Epithelial cell of prostate (primary cell): ENCODE measurements around the gene SMAP2.

ENCODE experiments used
- DNase-seq: peaks from one replicate; pipeline ENCODE4 v3.0.0-alpha.2; 2011; ENCODE audit warnings: low read depth, low spot score
- H3K27ac ChIP-seq: fragments of 450-650 bp; 2 replicates; pipeline ENCODE4 v1.5.1; 2017; ENCODE audit warnings: mild to moderate bottlenecking

SMAP2 gene

DNA sequence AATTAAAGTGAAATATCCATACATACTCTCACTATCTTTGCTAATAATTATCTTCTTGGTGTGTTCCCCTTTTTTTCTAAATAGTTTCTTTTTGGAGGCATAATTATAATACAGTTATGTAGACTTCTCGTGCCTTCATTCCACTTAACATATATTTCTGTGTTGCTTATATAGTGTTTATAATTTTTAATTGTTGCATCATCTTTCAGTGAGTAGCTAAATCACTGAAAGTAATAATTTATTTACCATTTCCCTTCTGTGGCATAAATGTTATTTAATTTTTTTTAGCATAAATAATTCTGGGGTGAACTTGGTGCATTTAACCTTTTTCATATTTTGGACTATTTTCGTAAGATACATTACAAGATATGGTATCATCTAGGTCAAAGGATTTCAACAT is 38.3 kb downstream of the SMAP2 start:
- H3K27ac ChIP-seq: no peak overlapping the region
- no peak for DNase-seq

DNA sequence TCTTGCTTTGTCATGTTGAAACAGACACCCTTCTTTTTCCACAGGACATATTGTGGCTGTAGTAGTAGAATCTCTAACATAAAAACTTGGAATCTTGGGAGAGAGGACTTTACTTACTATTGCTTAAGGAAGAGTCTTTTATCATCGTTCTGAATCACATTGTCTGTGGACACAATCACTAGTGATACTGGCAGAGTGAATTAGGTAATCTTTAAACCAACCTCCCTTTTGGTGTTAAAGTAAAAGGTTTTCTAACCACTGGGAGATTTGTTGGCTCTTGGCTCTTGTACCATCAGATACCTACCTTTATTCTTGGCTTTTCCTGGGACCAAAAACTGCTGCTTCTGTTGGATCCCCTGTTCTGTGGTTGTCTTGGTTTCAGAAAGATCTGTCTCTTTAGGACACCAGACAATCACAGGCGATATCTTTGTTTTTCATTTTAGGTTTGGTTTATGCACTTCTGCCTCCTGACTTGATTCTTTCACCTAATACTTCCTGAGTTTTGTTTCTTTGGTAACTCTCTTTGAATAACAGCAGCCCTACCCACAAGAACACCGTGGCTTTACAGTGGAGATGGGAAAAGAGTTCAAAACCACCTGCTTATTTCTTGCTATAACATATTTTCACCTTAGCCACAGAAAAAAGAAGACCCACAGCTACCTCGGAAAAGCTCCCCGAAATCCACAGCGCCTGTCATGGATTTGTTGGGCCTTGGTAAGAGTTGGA is 40.2 kb downstream of the SMAP2 start:
- no peak for DNase-seq
- H3K27ac ChIP-seq: no peak overlapping the region

DNA sequence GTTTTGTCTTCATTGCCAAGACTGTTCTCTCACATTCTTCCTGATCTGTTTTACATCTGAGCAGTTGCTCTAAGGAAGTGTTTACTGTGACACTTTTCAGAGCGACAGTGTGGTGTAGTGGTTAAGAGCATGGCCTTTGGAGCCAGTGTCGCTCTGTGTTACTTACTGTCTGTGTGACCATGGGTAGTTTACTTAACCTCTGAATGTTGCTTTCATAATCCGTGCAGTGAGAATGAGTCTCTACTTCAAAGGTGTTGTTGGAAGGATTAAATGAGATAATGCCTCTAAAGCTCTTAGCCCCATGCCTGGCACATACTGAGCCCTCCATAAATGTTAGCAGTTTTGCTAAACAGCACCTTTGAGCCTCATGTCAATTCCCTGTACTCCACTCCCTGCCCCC is 40.8 kb downstream of the SMAP2 start:
- DNase-seq: no peak
- no peak overlapping the region for H3K27ac ChIP-seq

DNA sequence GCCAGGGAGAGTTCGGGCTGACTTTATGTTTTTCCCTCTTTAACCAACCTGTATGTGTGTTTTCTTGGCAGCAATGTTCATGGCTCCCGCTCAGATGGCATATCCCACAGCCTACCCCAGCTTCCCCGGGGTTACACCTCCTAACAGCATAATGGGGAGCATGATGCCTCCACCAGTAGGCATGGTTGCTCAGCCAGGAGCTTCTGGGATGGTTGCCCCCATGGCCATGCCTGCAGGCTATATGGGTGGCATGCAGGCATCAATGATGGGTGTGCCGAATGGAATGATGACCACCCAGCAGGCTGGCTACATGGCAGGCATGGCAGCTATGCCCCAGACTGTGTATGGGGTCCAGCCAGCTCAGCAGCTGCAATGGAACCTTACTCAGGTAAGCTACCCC is 43.2 kb downstream of the SMAP2 start:
- no peak overlapping the region for H3K27ac ChIP-seq
- no peak for DNase-seq

DNA sequence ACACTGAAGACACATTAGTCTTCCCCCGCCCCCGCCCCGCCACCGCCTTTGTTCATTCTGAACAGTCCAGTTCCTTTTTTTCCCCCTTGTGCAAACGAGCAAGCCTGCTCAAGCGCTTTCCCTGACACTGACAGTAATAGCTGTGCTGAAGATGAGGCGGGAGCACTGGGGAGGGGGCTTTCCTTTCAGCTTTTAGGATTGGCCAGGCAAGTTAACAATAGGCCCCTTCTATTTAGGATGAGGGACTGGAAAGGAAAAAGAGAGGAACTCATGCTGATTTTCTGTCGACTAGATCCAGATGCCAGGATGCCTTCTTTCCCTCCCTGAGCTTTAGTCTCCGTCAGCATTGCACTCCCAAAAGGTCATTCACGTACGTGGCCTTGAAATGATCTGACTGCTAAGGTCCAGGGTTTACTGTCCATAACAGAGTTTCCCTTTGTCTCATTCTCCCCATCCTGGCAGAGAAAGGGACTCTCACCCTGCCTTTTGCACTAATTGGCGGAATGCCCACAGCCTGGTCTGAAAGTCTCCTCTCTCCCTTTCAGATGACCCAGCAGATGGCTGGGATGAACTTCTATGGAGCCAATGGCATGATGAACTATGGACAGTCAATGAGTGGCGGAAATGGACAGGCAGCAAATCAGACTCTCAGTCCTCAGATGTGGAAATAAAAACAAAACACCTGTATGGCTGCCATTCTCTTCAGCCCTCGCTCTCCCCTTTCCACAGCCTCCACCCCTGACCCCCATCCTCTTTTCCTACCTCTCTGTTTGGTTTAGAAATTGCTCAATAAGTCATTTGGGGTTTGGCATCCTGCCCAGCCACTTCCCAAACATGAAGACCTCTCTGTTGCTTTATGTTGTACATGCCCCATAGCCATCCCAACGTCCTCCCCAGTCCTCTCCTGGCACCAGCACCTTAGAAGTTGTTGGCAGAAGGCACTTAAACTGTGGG is 48.2 kb downstream of the SMAP2 start:
- no peak overlapping the region for H3K27ac ChIP-seq
- DNase-seq: no peak

DNA sequence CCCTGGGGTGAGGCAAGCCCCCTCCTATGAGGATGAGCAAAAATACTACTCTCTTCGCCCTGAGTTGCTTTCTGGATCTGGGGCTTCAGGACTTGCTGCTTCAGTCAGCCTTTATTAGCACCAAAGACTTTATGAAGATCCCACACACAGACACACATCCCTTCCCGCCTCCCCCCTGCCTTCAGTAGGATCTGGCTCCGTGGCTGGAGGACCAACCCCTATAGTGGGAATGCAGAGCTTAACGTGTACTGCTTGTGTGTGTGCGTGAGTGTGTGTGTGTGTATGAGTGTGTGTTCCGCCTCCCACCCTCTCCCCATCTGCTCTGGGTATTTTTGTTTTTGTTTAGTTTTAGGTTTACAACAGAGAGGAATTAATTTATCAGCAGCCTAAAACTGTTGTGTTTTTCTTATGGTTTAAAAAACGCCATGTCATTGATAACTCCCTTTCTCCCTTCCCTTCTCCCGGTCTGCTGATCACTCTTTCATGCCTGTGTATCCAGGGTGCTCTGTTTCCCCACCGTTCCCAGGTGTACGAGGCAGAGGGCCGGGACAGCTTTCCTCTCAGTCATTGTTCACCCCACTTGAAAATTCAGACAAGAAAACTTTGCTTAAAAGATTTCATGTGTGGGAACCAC is 49.2 kb downstream of the SMAP2 start:
- DNase-seq: no peak
- H3K27ac ChIP-seq: no peak overlapping the region

DNA sequence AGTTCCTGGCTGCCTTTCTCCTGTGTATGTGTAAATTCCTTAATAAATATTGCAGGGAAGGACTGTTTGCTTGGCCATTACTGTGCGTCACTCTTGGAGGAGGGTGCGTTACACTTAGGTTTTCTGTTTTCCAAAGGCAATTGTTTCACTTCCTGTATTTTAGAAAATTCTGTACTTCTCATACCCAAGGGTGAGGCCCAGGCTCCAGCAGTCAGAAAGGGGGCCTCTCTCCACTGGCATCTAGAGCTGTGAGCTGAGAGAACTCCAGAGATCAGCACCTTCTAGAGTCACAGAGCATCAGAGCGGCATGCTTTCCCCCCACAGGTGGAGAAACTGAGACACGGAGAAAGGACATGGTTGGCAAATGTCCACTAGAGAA is 49.7 kb downstream of the SMAP2 start:
- no peak overlapping the region for H3K27ac ChIP-seq
- DNase-seq: no peak

DNA sequence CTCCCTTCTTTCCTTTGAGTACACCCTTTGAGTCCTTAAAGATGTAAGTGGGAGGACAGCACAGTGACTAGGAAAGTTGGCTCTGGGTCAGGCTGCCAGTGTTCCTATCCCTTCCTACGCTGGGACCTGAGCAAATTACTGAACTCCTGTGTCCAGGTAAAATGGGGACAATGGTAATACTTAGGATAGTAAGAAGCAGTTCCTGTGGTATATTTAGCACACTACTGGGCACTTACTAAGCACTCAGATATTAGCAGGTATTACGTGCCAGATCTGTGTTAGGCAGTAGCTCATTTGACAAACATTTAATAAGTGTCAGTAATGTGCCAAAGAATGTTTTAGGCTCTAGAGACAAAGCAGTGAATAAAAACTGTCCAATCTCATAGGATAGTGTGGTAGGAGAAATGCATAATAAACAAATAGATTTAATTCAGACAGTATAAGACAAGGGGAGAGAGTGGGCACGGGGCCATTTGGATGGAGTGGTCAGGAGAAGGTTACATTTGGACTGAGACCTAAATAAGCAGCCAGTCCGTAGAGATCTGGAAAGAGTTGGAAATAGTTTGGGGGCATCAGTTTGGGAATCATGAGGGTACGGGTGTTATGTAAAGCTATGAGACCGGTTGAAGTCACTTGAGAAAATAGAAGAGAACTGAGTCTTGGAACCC is 50.6 kb downstream of the SMAP2 start:
- DNase-seq: no peak
- H3K27ac ChIP-seq: no peak overlapping the region

DNA sequence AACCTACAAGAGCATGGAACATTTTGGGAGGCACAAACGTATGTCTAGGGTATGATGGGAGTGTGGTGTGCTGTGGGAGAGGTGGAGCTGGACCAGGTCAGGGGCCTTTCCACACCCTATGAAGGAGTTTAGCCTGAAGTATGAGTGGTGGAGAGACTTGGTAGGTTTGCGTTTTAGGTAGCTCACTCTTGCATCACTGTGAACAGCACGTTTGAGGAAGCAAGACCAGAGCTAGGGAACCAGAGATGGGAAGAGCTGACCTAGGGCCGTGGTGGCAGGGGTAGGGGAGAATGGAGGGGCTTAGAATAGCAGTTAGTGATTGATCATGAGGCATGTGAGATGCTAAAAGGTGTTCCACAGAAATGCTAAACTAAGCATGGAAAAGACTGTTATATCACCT is 51.7 kb downstream of the SMAP2 start:
- no peak overlapping the region for H3K27ac ChIP-seq
- DNase-seq: no peak

DNA sequence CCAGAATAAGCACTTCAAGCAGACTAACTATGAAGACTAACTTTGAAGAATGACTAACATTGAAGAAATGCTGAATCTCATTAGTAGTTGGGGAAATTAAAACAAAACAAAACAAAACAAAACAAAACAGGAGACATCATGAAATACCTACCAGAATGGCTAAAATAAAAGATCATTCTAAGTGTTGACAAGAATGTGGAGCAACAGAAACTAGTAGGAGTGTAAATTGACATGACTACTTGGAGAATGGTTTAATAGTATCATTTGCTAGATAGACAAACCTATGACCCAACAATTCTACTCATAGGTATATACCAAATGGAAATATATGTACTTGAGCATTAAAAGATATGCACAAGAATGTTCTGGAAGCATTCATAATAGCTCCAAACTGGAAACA is 57.9 kb downstream of the SMAP2 start:
- H3K27ac ChIP-seq: no peak overlapping the region
- no peak for DNase-seq

DNA sequence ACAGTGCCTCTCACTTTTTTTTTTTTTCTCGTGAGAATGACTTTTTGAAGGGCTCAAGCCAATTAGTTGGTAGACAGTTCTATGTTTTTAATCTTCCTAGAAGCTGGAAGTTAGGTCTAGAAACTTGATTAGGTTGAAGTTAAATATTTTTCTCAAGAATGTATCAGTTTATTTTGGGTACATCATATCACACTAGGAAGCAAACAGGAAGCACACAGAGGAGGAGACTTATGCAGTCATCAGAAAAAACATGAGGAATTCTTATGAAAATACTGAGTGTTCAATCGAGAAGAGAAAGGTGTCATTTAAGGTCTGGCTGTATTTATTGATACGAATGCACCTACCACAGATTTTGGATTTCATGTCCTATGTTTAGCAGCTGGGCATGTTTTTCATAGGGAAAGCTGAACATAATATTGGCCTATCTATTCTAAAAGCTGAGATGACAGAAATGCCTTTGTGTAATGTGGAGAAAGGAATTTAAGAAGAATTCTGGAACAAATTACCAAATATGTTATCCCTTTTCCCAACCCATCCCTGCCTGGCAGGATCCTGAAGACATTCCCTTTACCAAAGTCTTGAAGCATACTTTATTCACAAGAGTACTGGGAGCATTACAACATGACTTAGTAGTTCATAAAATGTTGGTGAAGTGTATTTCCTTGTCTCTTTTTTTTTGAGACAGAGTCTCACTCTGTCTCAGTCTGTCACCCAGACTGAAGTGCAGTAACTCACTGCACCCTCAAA is 59.3 kb downstream of the SMAP2 start:
- H3K27ac ChIP-seq: no peak overlapping the region
- no peak for DNase-seq

DNA sequence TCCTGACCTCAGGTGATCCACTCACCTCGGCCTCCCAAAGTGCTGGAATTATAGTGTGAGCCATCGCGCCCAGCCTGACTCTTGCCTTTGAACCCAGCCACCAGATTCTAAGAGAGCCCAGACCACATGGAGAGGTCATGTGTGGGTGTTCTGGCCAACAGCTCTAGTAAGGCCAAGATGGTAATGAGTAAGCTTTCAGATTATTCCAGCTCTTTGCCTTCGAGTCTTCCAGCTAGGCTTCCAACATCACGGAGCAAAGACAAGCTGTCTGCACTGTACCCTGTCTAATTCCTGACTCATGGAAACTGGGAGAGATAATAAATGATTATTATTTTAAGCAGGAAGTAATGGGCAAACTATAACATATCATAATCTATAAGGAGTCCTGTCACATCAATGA is 61.9 kb downstream of the SMAP2 start:
- DNase-seq: no peak
- no peak overlapping the region for H3K27ac ChIP-seq

DNA sequence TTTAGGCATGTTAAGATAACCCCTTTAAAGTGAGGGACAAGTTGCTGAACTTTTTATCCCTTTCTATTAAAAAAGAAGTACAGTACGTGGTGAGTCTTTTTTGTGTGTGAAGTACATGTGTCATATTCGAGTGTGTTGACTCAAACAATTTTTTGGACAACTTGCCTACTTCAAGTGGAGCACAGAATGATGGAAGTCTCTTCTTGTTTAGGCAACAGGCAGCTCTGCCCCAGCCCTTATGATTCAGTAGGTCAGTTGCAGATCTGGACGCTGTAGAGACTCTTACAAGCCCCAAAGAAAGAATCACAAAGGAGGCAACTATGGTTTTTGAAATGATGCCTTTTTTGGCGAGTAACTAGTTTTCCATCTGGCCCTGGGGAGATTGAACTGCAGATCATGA is 62.3 kb downstream of the SMAP2 start:
- DNase-seq: no peak

DNA sequence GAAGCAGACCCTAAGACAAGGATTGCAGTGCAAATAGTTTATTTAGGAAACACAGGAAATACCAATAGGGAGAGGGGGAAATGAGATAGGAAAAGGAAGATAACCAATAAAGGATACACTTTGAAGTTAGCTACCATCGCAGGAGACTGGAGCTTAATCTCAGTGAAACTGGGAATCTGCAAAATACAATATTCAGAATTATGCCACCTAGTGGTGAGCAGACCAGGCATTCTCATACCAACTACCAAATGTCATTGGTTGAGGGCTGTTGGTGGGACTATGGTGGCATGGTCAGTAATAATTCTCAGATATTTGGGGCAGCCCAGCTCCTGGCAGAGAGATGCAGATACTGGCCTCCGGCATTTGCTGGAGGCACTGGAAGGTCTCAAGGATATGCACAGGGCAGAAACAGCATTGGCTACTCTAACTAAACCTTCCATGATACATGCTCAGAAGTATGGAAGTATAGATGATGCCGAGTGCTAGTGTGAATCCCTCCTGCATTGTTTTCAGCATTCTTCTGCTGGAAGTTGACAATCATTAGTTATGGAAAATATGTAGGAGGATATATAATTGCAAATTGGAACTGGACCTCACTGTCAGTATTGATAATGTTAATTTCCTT is 65.0 kb downstream of the SMAP2 start:
- no peak overlapping the region for H3K27ac ChIP-seq
- no peak for DNase-seq

More for the DNA sequence above, 62.3 kb downstream of the SMAP2 start:
- H3K27ac ChIP-seq: no peak overlapping the region

DNA sequence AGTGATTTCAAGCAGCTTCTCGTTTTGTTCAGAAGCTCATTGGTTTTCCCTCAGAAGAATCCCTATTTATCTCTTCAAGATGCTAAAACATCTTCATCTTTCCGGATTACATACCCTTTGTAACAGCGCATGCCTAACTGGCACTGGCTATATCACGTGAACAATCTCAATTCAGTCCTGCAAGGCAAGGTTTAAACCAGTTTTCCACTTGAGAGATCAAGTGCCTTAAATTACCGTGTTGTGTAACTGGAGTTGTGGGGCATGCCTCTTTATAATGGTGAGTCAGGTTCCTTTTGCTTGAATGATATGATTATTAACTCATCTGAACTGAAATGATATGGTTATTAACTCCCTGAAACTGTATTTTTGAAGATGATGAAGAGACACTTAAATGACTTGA is 65.7 kb downstream of the SMAP2 start:
- no peak for DNase-seq
- H3K27ac ChIP-seq: no peak overlapping the region

DNA sequence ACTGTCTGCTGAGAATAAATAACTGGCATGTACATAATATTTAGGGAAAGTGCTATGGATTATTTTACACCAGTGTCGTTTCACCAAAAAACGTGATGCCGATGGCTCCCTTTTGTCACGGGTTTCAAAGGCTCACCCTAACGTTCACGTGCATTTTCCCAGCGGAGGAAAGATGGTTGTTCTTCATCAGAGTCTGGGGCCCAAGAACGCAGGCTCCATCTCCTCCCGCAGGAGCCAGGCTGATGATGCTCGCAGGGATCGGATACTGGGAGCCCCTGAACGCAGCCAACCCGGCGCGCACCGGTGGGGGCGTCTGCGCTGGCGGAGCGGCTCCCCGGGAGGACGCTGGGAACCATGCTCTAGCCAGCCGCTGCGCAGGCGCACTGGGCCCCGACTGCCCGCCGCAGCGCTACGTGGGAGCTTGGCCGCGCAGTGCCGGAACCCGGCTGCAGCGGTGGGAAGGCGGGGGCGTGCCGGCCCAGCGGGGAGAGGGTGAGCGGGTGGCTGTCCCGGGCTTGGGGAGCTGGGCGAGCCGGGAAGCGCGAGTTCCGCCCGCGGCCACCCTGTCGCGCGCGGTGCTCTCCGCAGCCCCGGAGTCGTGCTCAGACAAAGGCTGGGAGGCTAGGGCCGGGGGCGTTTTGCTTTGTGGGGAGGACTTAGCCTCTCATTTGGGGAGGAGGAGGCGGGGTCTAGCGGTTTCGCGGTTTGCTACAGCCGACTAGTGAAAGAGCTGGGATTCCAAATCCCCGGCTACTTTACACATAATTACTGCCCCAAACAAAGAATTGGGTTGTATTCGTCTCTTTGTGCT is 76.4 kb downstream of the SMAP2 start, which contains the start of gene ZFP69B:
Gene ZFP69B (plus strand): TSS at position 793 of the 811 bp plus-strand sequence. CDS start 486 bp downstream, outside the sequence.
- peak; percentile 12 for DNase-seq
- H3K27ac ChIP-seq: peak within 1 kb of the TSS; percentile 77

DNA sequence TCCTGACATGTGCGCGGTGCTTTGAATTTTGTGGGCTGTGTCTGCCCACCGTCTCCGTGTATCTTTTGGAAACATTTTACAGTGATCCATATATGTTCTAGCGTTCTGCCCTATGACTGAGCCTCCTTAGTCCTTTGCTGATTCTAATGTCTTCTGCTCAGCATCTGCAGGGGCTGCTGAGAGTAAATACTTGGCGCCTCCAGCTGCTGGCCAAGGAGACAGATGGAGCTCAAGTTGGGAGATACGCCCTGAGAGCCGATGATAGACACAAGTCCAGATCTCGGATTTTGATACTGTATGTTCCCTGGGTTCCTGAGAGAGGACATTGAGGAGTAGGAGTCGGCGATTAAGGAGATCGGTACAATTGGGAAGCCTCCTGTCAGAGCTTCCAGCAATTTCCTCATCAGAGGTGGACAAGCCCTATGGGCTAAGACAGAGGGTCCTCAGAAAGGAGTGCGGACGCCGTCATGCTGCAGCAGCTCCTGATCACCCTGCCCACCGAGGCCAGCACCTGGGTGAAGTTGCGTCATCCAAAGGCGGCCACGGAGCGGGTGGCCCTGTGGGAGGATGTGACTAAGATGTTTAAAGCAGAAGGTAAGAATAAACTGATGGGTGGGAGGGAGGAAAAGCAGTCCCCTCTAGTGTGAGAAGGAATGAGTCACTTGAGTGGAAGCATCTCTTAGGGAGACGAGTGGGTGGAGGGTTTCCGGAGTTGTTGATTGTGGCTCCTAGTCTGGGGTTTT is 77.1 kb downstream of the SMAP2 start:
- H3K27ac ChIP-seq: peak overlapping the region; percentile 77
- DNase-seq: no peak

DNA sequence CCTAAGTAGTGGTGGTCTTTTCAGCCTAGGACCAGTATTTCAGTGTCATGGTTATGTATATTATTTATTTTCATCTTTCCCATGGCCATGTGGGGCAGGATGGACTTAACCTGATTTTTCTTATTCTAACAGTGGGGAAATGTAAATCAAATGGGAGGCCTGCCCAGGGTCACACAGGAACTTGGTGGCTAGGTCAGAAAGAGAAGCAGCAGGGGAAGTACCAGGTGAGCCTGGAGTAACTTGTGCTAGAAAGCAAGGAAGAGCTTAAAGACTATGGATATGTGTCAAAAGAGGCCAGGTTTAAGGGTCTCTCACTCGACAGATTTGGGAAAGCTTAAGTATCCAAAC is 77.7 kb downstream of the SMAP2 start:
- no peak for DNase-seq
- peak overlapping the region; percentile 77 for H3K27ac ChIP-seq
